ENCODE results near the gene SIPA1. TPM values are rescaled to one million over a fixed set of nuclear protein-coding genes. Genes with fewer than 3 reads are reported as not detected.

Gene SIPA1
- total RNA-seq, 3 donors from 2014 or later: 23.2 to 52.5 (median 28.1) TPM

DNA sequence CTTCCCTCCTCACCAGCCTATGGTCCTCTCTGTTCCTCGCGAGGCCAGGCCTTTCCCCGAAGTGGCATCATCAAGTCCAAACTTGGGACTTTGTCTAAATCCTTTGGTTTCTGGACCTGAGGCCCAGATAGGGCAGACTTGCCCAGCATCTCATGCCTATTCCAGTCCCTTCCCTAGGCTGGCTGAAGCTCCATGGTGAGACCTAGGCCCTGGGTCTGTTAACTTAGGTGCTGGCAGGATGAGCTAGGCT lies 13.4 kb downstream of the SIPA1 start:
- H3K4me3 ChIP-seq: no peak overlapping the region
- H3K9me3 ChIP-seq: no peaks in the 10 kb centered on the region
- DNase-seq: no peak
- peaks cover 28% of the 10 kb centered on the region for H3K4me1 ChIP-seq (ENCODE audit: low read depth)
- TF ChIP-seq, protein P1, sequence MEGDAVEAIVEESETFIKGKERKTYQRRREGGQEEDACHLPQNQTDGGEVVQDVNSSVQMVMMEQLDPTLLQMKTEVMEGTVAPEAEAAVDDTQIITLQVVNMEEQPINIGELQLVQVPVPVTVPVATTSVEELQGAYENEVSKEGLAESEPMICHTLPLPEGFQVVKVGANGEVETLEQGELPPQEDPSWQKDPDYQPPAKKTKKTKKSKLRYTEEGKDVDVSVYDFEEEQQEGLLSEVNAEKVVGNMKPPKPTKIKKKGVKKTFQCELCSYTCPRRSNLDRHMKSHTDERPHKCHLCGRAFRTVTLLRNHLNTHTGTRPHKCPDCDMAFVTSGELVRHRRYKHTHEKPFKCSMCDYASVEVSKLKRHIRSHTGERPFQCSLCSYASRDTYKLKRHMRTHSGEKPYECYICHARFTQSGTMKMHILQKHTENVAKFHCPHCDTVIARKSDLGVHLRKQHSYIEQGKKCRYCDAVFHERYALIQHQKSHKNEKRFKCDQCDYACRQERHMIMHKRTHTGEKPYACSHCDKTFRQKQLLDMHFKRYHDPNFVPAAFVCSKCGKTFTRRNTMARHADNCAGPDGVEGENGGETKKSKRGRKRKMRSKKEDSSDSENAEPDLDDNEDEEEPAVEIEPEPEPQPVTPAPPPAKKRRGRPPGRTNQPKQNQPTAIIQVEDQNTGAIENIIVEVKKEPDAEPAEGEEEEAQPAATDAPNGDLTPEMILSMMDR (IDR thresholded peaks at IDR 0.05): no peak
- ATAC-seq: no peak
- H3K36me3 ChIP-seq (ENCODE audit: low read depth): no peaks in the 10 kb centered on the region
- intact Hi-C loops (cut with DNase I, micrococcal nuclease): no loop called here

DNA sequence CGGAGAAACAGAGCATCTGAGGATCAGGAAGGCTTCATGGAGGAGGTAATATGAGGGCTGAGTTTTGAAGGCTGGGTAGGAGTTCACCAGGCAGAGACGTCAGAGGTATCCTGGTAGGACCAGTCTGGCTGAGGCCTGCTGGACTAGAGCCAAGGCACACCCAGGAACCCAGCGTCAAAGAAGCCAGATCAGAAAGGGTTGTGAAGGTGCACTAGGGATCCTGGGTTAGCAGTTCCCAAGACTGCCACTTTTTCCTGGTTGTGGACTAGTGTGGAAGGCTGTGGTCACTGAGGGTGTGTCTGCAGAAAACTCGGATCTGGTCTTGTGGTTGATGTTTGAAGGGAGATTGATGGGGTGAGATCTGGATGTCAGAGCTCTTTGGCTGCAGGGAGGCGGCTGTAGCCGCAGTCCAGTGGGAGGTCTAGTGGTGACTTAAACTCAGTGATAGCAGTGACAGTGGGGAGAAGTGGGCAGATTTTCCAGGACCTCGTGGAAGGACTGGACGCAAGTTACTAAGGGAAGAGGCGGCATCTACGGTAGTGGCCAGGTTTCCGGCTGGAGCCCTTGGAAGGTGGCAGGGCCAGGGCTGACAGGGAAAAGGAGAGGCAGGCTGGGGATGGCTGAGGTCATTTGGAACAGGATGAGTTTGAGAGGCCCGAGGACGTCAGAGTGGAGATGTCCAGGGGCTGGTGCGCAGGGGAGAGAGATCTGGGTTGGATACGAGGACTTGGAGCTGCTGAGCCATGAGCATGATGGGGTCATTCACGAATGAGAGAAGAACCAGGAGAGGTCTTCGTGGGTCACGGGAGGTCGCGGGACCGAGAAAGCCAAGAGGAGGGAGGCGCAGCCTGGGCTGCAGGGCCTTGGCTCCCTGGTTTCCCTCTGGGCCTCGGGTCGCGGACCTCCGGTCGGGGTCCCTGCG lies 13.9 kb downstream of the SIPA1 start:
- no peaks in the 10 kb centered on the region for H3K36me3 ChIP-seq (ENCODE audit: low read depth)
- H3K4me3 ChIP-seq: peak overlapping the region; percentile 33
- TF ChIP-seq, protein P1 (IDR thresholded peaks at IDR 0.05): no peak
- peak; percentile 83 to 85 (median 83) for DNase-seq
- peaks cover 28% of the 10 kb centered on the region for H3K4me1 ChIP-seq (ENCODE audit: low read depth)
- ATAC-seq: peak; percentile 31
- no peaks in the 10 kb centered on the region for H3K9me3 ChIP-seq
- intact Hi-C loops (cut with DNase I, micrococcal nuclease): no loop called here

DNA sequence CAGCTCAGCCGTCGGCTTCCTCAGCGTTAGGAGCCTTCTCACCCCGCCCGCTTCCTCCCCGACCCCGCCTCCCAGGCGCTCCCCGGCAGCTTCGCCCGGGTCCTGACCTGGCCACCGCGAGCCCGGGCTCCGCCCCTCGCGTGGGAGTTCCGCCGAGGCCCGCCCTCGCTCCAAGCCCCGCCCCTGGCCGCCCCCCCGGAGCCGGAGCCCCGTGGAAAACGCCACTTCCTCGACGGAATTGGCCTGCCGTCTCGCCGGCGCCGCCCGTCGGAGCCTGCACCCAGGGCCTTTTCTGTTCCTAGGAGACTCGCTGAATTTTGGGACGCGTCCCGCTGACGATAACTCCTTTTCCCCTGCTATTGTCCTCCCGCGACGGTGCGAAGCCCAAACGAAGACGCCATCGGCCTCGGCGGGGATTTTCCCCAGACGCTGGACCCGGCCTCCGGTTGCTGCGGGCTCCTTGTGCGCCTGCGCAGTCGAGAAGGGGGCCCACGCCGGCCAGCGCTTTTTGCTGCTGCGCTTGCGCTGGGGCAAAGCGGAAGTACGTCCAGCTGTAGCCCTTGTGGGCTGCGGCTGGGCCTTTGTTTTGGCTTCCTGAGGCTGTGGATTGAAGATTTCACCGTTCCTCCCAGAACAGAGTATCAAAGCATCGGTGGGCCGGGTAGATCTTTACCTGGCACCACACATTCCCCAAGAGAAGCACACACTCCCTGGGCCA lies 14.8 kb downstream of the SIPA1 start:
- ATAC-seq: peak; percentile 90

DNA sequence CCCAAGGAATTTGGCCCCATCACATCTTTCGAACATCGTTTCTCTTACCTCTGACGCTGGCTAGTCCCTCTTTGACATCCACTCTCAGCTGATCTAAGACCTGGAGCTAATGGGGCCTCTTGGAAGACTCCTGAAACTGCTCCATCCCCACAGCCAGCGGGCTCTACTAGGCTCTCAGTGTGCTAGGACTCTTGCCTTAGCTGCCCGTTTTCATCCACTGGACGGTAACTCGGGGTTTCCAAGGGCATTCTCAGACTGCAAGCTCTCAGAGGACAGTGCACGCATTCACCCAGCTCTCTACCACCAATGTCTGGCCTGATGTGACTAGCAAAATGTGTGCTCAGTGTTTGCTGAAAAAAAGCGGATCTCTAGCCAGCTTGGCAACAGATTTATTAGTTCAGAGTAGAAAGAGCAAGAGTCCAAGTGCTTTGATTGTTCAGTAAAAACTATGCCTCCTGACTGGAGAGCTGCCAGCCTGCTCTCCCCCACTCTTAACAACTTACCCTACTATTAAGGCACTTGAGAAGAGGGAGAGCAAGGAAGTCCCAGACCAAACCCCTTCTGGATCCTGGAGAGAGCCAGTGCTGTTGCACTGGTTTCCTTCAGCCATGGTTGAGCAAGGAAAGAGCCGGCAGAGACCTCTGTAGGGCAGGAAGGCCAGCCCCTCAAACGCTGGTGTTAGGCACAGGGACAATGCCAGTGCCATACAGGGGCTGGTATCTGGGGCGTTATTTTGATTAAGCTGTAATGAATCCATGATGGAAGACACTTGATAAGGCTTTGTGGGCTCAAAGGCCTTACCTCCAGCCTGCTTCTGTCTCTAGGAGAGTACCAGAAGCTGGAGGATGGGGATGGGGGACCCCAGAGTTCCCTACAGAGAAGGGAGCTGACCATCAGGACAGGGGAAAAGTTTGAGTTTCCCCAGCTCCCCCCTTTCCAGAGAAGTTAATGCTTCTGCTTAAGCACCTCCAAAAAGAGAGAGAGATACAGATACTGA lies 15.6 kb downstream of the SIPA1 start:
- TF ChIP-seq, protein P1 (IDR thresholded peaks at IDR 0.05): no peak
- intact Hi-C loops (cut with DNase I, micrococcal nuclease): no loop called here
- peaks cover 4% of the 10 kb centered on the region for H3K36me3 ChIP-seq (ENCODE audit: low read depth)
- peaks cover 28% of the 10 kb centered on the region for H3K4me1 ChIP-seq (ENCODE audit: low read depth)
- DNase-seq: peak; percentile 54 to 76 (median 64)
- H3K9me3 ChIP-seq: no peaks in the 10 kb centered on the region
- peak overlapping the region; percentile 33 for H3K4me3 ChIP-seq
- peak; percentile 10 for ATAC-seq

More for the DNA sequence above, 14.8 kb downstream of the SIPA1 start:
- Histone ChIP-seq H3K4me3 (peak overlapping the region; percentile 33), H3K4me1 (ENCODE audit: low read depth) (peaks cover 28% of the 10 kb centered on the region), H3K9me3 (no peaks in the 10 kb centered on the region), H3K36me3 (ENCODE audit: low read depth) (no peaks in the 10 kb centered on the region)
- intact Hi-C loops (cut with DNase I, micrococcal nuclease): no loop called here
- TF ChIP-seq, protein P1 (IDR thresholded peaks at IDR 0.05): no peak
- DNase-seq: peak; percentile 95 to 99 (median 97)
